Stimulated activated CD4-positive, alpha-beta T cell treated with anti-CD3 and anti-CD28 coated beads, Interleukin-15, amount 100 ng/mL, for 24 hours (primary cell): Measurements from ENCODE around the gene SLC44A4.
"Not testable (repeated sequence)": the region's sequence is repeated elsewhere in the genome, so short reads cannot be mapped to it uniquely, and the experiment has no call there.

Experiments used
- DNase-seq: peaks from one replicate; pipeline ENCODE4 v3.0.0-alpha.2; 2020

SLC44A4 gene

GRCh38 chr6:31825553-31825952 is 53.2 kb downstream of the SLC44A4 start:
- no peak for DNase-seq

- DNase-seq: not testable (repeated sequence)
Observed at GRCh38 chr6:31823592-31824196, 55.1 kb downstream of the SLC44A4 start.

- DNase-seq: peak; percentile 70
Observed at GRCh38 chr6:31822036-31822821, 56.6 kb downstream of the SLC44A4 start.

GRCh38 chr6:31821301-31822035 is 57.3 kb downstream of the SLC44A4 start:
- DNase-seq: peak; percentile 85

GRCh38 chr6:31820399-31820798 is 58.4 kb downstream of the SLC44A4 start:
- DNase-seq: not testable (repeated sequence)

- DNase-seq: no peak
Observed at GRCh38 chr6:31819871-31820299, 58.9 kb downstream of the SLC44A4 start.

- peak; percentile 27 for DNase-seq
Observed at GRCh38 chr6:31817929-31818511, 60.8 kb downstream of the SLC44A4 start.

GRCh38 chr6:31817133-31817928 is 61.5 kb downstream of the SLC44A4 start:
- DNase-seq: not testable (repeated sequence)

GRCh38 chr6:31815025-31815838 is 63.6 kb downstream of the SLC44A4 start, which contains the start of the genes HSPA1A and HSPA1L:
HSPA1A (plus strand) TSS chr6:31815543; CDS start chr6:31815757, 214 bp downstream.
HSPA1L (minus strand) TSS chr6:31815283; CDS start chr6:31811972, 3,311 bp downstream.
- DNase-seq: peak; percentile 81

- DNase-seq: peak; percentile 83
Observed at GRCh38 chr6:31814677-31815024, 64.1 kb downstream of the SLC44A4 start.

- DNase-seq: no peak
Observed at GRCh38 chr6:31813465-31813849, 65.3 kb downstream of the SLC44A4 start.
